HUES48 (cell line): Measurements from ENCODE around the gene NRG3.

ENCODE experiments used
- H3K27ac ChIP-seq: one replicate; pipeline ENCODE4 v1.7.0; 2013; ENCODE audit warnings: low read depth, low read length, inconsistent platforms
- H3K27me3 ChIP-seq: 2 replicates; pipeline ENCODE4 v1.6.1; 2013; ENCODE audit warnings: mild to moderate bottlenecking, low read length; ENCODE audit not compliant: control insufficient read depth, insufficient read depth
- H3K36me3 ChIP-seq: 2 replicates; pipeline ENCODE4 v1.6.1; 2013; ENCODE audit warnings: low read length; ENCODE audit not compliant: control insufficient read depth, insufficient read depth
- H3K4me1 ChIP-seq: 2 replicates; pipeline ENCODE4 v1.6.1; 2013; ENCODE audit warnings: mild to moderate bottlenecking, low read length; ENCODE audit not compliant: control insufficient read depth, insufficient read depth
- H3K4me3 ChIP-seq: 2 replicates; pipeline ENCODE4 v1.5.1; 2013; ENCODE audit warnings: mild to moderate bottlenecking, low read depth, low read length
- H3K9ac ChIP-seq: 2 replicates; pipeline ENCODE4 v1.6.1; 2013; ENCODE audit warnings: mild to moderate bottlenecking, low read depth, low read length, moderate library complexity
- H3K9me3 ChIP-seq: 2 replicates; pipeline ENCODE4 v1.6.1; 2013; ENCODE audit warnings: low read length; ENCODE audit not compliant: control insufficient read depth, insufficient read depth

Gene NRG3

DNA sequence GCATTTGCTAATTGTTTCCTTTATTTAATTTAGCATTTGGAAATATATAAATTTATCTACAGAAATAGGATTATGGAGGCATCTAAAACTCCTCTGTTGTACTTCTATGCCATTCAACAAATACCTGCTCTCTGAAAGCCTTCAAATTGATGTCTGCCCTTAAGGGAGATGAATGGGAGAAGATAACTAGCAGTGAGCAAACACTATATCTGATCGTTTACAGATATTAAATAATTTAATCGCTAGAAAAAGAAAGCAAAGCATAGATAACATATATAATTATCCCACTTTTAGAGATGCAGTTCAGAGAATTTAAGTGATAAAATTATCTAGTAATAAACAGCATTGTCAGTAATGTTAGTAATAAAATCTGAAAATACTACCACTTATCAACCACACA, 524.9 kb downstream of the NRG3 start:
- H3K9me3 ChIP-seq: no peaks in the 10 kb centered on the region
- no peaks in the 10 kb centered on the region for H3K27me3 ChIP-seq
- no peaks in the 10 kb centered on the region for H3K36me3 ChIP-seq
- no peak overlapping the region for H3K27ac ChIP-seq
- H3K9ac ChIP-seq: no peak overlapping the region
- H3K4me1 ChIP-seq: peaks cover 31% of the 10 kb centered on the region
- no peak overlapping the region for H3K4me3 ChIP-seq

GRCh38 chr10:82400841-82401240, 525.8 kb downstream of the NRG3 start:
- Histone ChIP-seq H3K27ac (no peak overlapping the region), H3K4me3 (no peak overlapping the region), H3K27me3 (no peaks in the 10 kb centered on the region), H3K36me3 (no peaks in the 10 kb centered on the region), H3K4me1 (peaks cover 31% of the 10 kb centered on the region), H3K9me3 (no peaks in the 10 kb centered on the region), H3K9ac (no peak overlapping the region)

DNA sequence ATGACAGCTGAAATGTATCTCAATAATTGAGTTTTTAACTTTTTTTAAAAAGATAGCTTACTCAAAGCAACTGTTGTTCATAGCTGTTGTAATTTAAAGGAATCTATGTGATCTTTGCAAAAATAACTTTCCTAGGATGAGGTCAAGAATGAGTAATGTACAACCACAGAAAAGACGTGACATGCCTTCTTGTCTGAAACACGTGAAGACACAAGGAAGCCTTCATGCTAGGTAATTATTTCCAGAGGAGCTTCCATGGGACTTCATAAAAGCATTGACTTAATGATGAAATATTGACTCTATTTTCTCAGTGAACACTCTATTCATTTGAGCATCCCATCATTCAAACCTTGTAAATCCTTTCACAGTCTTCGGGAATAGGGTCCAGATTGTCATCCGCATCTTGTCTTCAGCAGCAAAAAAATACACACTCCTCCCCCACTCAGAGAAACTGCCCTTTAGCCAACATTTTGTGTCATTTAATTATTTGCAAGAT, 528.0 kb downstream of the NRG3 start:
- Histone ChIP-seq H3K36me3 (no peaks in the 10 kb centered on the region), H3K4me3 (no peak overlapping the region), H3K9me3 (no peaks in the 10 kb centered on the region), H3K4me1 (peaks cover 16% of the 10 kb centered on the region), H3K9ac (no peak overlapping the region), H3K27me3 (no peaks in the 10 kb centered on the region), H3K27ac (no peak overlapping the region)

- no peaks in the 10 kb centered on the region for H3K9me3 ChIP-seq
- H3K27ac ChIP-seq: no peak overlapping the region
- no peak overlapping the region for H3K9ac ChIP-seq
- no peaks in the 10 kb centered on the region for H3K27me3 ChIP-seq
- H3K36me3 ChIP-seq: no peaks in the 10 kb centered on the region
- H3K4me1 ChIP-seq: no peaks in the 10 kb centered on the region
- H3K4me3 ChIP-seq: no peak overlapping the region
Measured at GRCh38 chr10:82409671-82410070, 534.7 kb downstream of the NRG3 start.

- H3K4me1 ChIP-seq: peaks cover 6% of the 10 kb centered on the region; the same call in 1 of the 2 replicates
- H3K27ac ChIP-seq: no peak overlapping the region
- H3K36me3 ChIP-seq: no peaks in the 10 kb centered on the region
- H3K9ac ChIP-seq: no peak overlapping the region
- H3K27me3 ChIP-seq: no peaks in the 10 kb centered on the region
- H3K4me3 ChIP-seq: no peak overlapping the region
- no peaks in the 10 kb centered on the region for H3K9me3 ChIP-seq
Measured at GRCh38 chr10:82411416-82411815, 536.4 kb downstream of the NRG3 start.

- Histone ChIP-seq H3K36me3 (no peaks in the 10 kb centered on the region), H3K27ac (no peak overlapping the region), H3K4me1 (peaks cover 5% of the 10 kb centered on the region; the same call in 1 of the 2 replicates), H3K27me3 (no peaks in the 10 kb centered on the region), H3K9me3 (no peaks in the 10 kb centered on the region), H3K4me3 (no peak overlapping the region), H3K9ac (no peak overlapping the region)
Measured at GRCh38 chr10:82420001-82420400, 545.0 kb downstream of the NRG3 start.

DNA sequence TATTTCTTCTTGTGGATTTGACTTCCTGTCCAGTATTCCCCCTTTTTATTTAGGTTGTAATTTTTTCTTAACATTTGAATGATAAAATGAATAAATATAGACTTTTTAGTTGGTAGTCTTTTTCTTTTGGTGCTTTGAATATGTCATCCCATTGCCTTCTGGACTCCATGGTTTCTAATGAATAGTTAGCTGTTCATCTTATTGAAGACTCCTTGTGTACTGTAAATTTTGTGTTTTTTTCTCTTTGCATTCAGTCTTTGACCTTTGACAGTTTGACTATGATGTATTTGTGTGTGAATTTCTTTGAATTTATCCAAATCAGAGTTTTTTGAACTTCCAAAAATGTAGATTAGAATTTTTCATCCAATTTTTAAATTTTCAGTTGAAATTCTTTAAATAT, 554.3 kb downstream of the NRG3 start:
- H3K36me3 ChIP-seq: no peaks in the 10 kb centered on the region
- H3K9ac ChIP-seq: no peak overlapping the region
- no peak overlapping the region for H3K4me3 ChIP-seq
- no peak overlapping the region for H3K27ac ChIP-seq
- no peaks in the 10 kb centered on the region for H3K27me3 ChIP-seq
- peaks cover 22% of the 10 kb centered on the region; the same call in 1 of the 2 replicates for H3K9me3 ChIP-seq
- H3K4me1 ChIP-seq: no peaks in the 10 kb centered on the region

- H3K4me3 ChIP-seq: no peak overlapping the region
- no peak overlapping the region for H3K9ac ChIP-seq
- H3K27me3 ChIP-seq: no peaks in the 10 kb centered on the region
- H3K36me3 ChIP-seq: no peaks in the 10 kb centered on the region
- no peaks in the 10 kb centered on the region for H3K9me3 ChIP-seq
- H3K4me1 ChIP-seq: no peaks in the 10 kb centered on the region
- no peak overlapping the region for H3K27ac ChIP-seq
Measured at GRCh38 chr10:82438277-82438676, 563.3 kb downstream of the NRG3 start.

- H3K4me1 ChIP-seq: no peaks in the 10 kb centered on the region
- H3K27ac ChIP-seq: no peak overlapping the region
- no peak overlapping the region for H3K4me3 ChIP-seq
- no peak overlapping the region for H3K9ac ChIP-seq
- no peaks in the 10 kb centered on the region for H3K27me3 ChIP-seq
- H3K36me3 ChIP-seq: no peaks in the 10 kb centered on the region
- no peaks in the 10 kb centered on the region for H3K9me3 ChIP-seq
Measured at GRCh38 chr10:82440775-82441174, 565.8 kb downstream of the NRG3 start.

DNA sequence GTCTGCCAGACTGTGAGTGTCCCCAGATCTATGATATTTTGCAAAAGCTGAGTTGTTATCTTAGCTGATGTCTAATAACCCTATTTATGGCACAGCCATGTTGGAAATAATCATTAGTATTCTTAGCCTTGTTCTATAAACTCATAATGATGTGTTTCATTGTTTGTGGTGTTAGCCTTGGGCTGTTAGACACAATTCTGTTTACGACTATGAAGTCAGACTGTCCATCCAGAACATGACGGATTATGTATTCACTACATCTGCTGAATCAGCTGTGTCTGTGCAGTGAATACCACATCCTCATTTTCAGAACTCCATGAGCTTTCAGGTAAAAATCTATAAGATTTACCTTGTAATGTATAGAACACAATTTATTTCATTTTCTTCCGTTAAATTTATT, 577.1 kb downstream of the NRG3 start:
- Histone ChIP-seq H3K27me3 (no peaks in the 10 kb centered on the region), H3K27ac (no peak overlapping the region), H3K36me3 (no peaks in the 10 kb centered on the region), H3K4me1 (no peaks in the 10 kb centered on the region), H3K9me3 (no peaks in the 10 kb centered on the region), H3K9ac (no peak overlapping the region), H3K4me3 (no peak overlapping the region)

DNA sequence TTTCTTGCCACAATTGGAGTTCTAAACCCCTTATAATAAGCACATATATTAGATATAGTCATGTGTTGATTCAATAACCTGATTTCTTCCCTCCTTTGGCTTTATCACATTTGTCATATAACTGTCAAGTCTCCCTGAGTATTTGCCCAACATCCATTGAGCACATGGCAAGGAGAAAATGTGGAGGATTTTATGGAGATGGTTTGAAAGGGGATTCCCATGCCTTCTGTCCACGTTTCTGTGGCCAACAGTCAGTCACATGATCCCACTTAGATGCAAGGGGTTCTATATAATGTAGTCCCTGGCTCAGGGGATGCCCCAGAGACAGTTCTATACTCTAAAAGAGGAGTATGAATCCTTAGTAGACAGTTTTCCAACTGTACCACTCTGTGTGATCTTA, 577.7 kb downstream of the NRG3 start:
- no peak overlapping the region for H3K9ac ChIP-seq
- no peaks in the 10 kb centered on the region for H3K9me3 ChIP-seq
- H3K27me3 ChIP-seq: no peaks in the 10 kb centered on the region
- no peak overlapping the region for H3K4me3 ChIP-seq
- no peaks in the 10 kb centered on the region for H3K36me3 ChIP-seq
- no peaks in the 10 kb centered on the region for H3K4me1 ChIP-seq
- no peak overlapping the region for H3K27ac ChIP-seq
